RPMI8226 (cell line): ENCODE results near the gene TIMM50.
"Not testable (repeated sequence)": the region's sequence is repeated elsewhere in the genome, so short reads cannot be mapped to it uniquely, and the experiment has no call there.

Source experiments
- DNase-seq: peaks from one replicate; pipeline ENCODE4 v3.0.0-alpha.2; 2015

TIMM50 gene

DNA sequence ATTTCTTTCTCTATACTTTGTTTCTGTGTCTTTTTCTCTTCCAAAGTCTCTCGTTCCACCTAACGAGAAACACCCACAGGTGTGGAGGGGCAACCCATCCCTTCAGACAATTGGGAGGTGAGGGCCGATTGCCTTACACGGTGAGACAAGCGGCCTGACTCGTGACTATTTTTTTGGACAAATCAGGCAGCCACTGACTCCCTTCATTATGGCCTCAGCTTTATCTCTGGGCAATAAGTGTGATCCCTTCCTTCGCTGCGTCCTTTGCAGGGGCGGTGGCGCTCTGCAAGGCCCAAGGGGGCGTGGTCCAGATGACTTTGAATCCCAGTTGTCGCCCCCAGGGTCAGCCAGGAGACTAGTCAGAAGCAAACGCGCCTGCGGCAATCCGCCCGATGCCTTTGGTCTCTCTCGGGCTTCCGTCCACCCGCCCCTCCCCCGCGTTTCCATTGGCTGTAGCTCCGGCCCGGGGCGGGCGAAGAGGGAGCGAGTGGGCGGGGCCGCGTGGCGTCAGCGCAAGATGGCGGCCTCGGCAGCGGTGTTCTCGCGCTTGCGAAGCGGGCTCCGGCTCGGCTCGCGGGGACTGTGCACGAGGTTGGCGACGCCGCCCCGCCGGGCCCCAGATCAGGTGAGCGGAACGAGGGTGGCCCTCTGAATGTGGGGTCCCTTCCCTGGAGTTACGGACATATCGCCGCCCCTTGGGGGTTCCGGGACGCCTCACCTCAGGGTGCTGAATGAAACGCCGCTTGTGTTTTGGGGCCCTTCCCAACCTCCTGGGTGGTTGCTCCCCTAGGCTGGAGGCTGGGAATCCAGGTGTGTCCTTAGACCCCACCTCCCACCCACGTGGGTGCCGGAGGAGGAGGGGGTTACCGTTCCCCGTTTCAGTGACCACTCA lies at the start of gene TIMM50:
Gene TIMM50, plus strand, starts transcription at position 502 of the 892 bp plus-strand sequence. Its CDS starts 16 bp downstream, at position 518.
- peak; percentile 95 for DNase-seq

- DNase-seq, result no peak
These were observed 48.0 kb upstream of the TIMM50 start for GRCh38 chr19:39432677-39433025.

- DNase-seq, result no peak
These were observed 47.1 kb upstream of the TIMM50 start for GRCh38 chr19:39433480-39434079.

- DNase-seq, result no peak
These were observed 46.2 kb upstream of the TIMM50 start for GRCh38 chr19:39434123-39435076.

- DNase-seq, result peak; percentile 98
These were observed 44.9 kb upstream of the TIMM50 start, which contains the start of gene RPS16 for GRCh38 chr19:39435499-39436349. Gene RPS16, minus strand, starts transcription at chr19:39435949. Its CDS starts 54 bp downstream, at chr19:39435895.

GRCh38 chr19:39436350-39436716 lies 44.3 kb upstream of the TIMM50 start:
- no peak for DNase-seq

GRCh38 chr19:39438270-39438934 lies 42.2 kb upstream of the TIMM50 start:
- no peak for DNase-seq

- DNase-seq, result no peak
These were observed 35.9 kb upstream of the TIMM50 start for GRCh38 chr19:39444598-39445195.

GRCh38 chr19:39445196-39446111 lies 35.2 kb upstream of the TIMM50 start, which contains the start of gene SUPT5H:
Gene SUPT5H, plus strand, starts transcription at chr19:39445582. Its CDS starts 309 bp downstream, at chr19:39445891.
- DNase-seq, result peak; percentile 98

GRCh38 chr19:39446365-39447084 lies 34.1 kb upstream of the TIMM50 start:
- DNase-seq, result no peak

- peak; percentile 57 for DNase-seq
These were observed 32.4 kb upstream of the TIMM50 start for GRCh38 chr19:39448271-39448670.

- DNase-seq, result no peak
These were observed 31.4 kb upstream of the TIMM50 start for GRCh38 chr19:39449116-39449797.

GRCh38 chr19:39451257-39451656 lies 29.4 kb upstream of the TIMM50 start:
- DNase-seq, result not testable (repeated sequence)

DNA sequence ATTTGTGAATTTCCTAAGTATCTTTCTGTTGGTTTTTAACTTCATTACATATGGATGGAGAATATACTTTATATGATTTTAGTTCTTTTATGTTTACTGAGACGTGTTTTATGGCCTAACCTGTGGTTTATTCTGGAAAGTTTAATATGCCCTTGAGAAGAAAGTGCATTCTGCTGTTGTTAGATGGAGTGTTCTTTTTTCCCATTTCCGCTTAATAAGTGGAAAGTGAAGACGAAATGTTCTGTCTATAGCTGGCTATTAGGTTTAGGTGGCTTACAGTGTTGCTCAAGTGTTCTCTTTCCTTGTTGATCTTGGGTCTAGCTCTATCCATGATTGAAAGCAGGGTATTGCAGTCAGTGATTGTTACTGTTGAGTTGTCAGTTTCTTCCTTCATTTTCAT lies 17.2 kb upstream of the TIMM50 start:
- DNase-seq, result no peak

- no peak for DNase-seq
These were observed 14.5 kb upstream of the TIMM50 start for GRCh38 chr19:39465956-39466747.

DNA sequence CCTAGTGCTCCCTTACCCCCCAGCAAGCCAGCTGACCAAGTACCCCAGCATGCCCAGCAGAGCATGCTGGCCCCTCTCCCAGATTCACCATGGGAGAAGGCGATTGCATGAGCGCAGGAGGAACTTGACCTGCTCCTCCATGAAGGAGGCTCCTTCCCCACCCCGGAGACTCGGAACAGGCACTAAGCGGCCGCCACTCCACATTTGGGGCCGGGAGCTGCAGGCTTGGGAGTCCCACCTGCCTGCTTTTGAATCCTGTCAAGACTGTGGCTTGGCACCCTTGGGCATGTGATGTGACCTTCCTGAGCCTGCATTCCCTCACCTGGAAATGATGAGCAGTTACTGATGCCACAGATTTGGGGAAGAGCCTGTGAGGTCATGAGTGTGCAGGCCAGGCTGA lies 12.7 kb upstream of the TIMM50 start:
- DNase-seq, result no peak

- DNase-seq, result no peak
These were observed 11.6 kb upstream of the TIMM50 start for GRCh38 chr19:39469036-39469435.

- no peak for DNase-seq
These were observed 11.1 kb upstream of the TIMM50 start for GRCh38 chr19:39469567-39469966.
